HepG2 (cell line): ENCODE measurements around the gene ZFAND2B. TPM values are rescaled to one million over a fixed set of nuclear protein-coding genes. Genes with fewer than 3 reads are reported as not detected.

Source experiments
- ATAC-seq: fragments of 200-7000 bp; cut with Tn5 transposase; 3 replicates; pipeline ENCODE4 v1.9.1; 2020; ENCODE audit warnings: mild to moderate bottlenecking, moderate library complexity
- BruUV-seq: library from RNA; stranded (reverse); fragments of 400-500 nt; replicated peaks from 2 replicates; lab custom pipeline; 2021; lab: Mats Ljungman, UMichigan
- CTCF ChIA-PET: fragments of 300-600 bp; formaldehyde crosslinking; extraction: SDS; loops from one replicate; lab custom pipeline; 2021; ENCODE audit warnings: low total read pairs, inconsistent platforms, low intra/inter-chr PET ratio; lab: Yijun Ruan, JAX
- POLR2A ChIA-PET: fragments of 350-600 bp; sonication (Branson Sonifier 250); formaldehyde crosslinking; loops from one replicate; lab custom pipeline; 2020; ENCODE audit warnings: antibody characterized with exemption, inconsistent platforms; lab: Yijun Ruan, JAX
- DNase-seq: peaks from one replicate; pipeline ENCODE4 v3.0.0-alpha.2; 2015; ENCODE audit warnings: low spot score
- FAIRE-seq: peaks from 3 replicates; lab custom pipeline; 2011; peaks lifted over from hg19 to GRCh38; lab: Jason Lieb, UNC
- H2AFZ ChIP-seq: one replicate; pipeline ENCODE4 v1.6.1; 2011; ENCODE audit warnings: low read length, inconsistent platforms
- H3K27ac ChIP-seq: fragments of 300-600 bp; 3 replicates; pipeline ENCODE4 v1.8.0; 2011; ENCODE audit warnings: mixed run types, mild to moderate bottlenecking, mixed read lengths, low read length, inconsistent platforms; ENCODE audit not compliant: insufficient read depth; ENCODE audit errors: extremely low read length
- H3K27me3 ChIP-seq, 2 experiments: fragments of 200-600 bp in 1 of 2; 2 replicates in 1 of 2; 3 replicates in 1 of 2; pipeline versions ENCODE4 v1.6.0 to v1.8.0; 2011; ENCODE audit warnings: low read length in 2 of 2, mild to moderate bottlenecking in 2 of 2, moderate library complexity in 2 of 2, inconsistent platforms in 1 of 2; ENCODE audit not compliant: insufficient read depth in 2 of 2, control insufficient read depth in 1 of 2
- H3K36me3 ChIP-seq, 2 experiments: fragments of 200-600 bp in 1 of 2; replicated peaks in 1 of 2; 2 replicates in 1 of 2; 3 replicates in 1 of 2; pipeline versions ENCODE4 v1.5.1 to v1.8.0; 2011; ENCODE audit warnings: low read length in 2 of 2, inconsistent platforms in 1 of 2; ENCODE audit not compliant: insufficient read depth in 2 of 2, control insufficient read depth in 1 of 2
- H3K4me1 ChIP-seq: 2 replicates; pipeline ENCODE4 v1.5.1; 2012; ENCODE audit warnings: low read length, inconsistent platforms; ENCODE audit not compliant: insufficient read depth
- H3K4me2 ChIP-seq: 2 replicates; pipeline ENCODE4 v1.6.0; 2011; ENCODE audit warnings: low read depth, low read length, inconsistent platforms
- H3K4me3 ChIP-seq, 3 experiments: fragments of 200-600 bp in 1 of 3; sonication (generic), shearing (Covaris generic) in 1 of 3; replicated peaks in 1 of 3; 2 replicates each; pipeline ENCODE4 v1.5.1; 2011 to 2016; ENCODE audit warnings: low read length in 3 of 3, inconsistent platforms in 2 of 3, low read depth in 2 of 3, mild to moderate bottlenecking in 2 of 3, control low read depth in 1 of 3, mixed read lengths in 1 of 3; ENCODE audit not compliant: insufficient read depth in 1 of 3
- H3K79me2 ChIP-seq: one replicate; pipeline ENCODE4 v1.6.1; 2011; ENCODE audit warnings: low read length, inconsistent platforms; ENCODE audit not compliant: insufficient read depth
- H3K9ac ChIP-seq: 2 replicates; pipeline ENCODE4 v1.6.0; 2011; ENCODE audit warnings: mild to moderate bottlenecking, low read depth, low read length, inconsistent platforms; ENCODE audit not compliant: insufficient read depth
- H3K9me3 ChIP-seq: 2 replicates; pipeline ENCODE4 v1.5.1; 2012; ENCODE audit warnings: mild to moderate bottlenecking, low read length
- H4K20me1 ChIP-seq: 2 replicates; pipeline ENCODE4 v1.6.0; 2011; ENCODE audit warnings: inconsistent platforms, mild to moderate bottlenecking, low read length, moderate library complexity; ENCODE audit not compliant: insufficient read depth
- ATF5 ChIP-seq: sonication (generic); formaldehyde crosslinking; IDR thresholded peaks from 2 replicates; pipeline ENCODE4 v1.4.0; 2020; ENCODE audit warnings: mild to moderate bottlenecking, low read depth, missing genetic modification reagents
- CBX2 ChIP-seq, 2 experiments: fragments of 200-600 bp in 1 of 2; sonication (generic); formaldehyde crosslinking in 1 of 2; IDR thresholded peaks; 2 replicates each; pipeline versions ENCODE4 v1.7.0 to v1.8.1; 2018 to 2022; ENCODE audit warnings: low read depth in 2 of 2, low read length in 1 of 2, mild to moderate bottlenecking in 1 of 2, missing genetic modification reagents in 1 of 2
- GATAD2A ChIP-seq: IDR thresholded peaks from 2 replicates; pipeline ENCODE4 v1.6.1; 2016
- MYNN ChIP-seq: sonication (generic); formaldehyde crosslinking; IDR thresholded peaks from 2 replicates; pipeline ENCODE4 v1.4.0; 2020; ENCODE audit warnings: mild to moderate bottlenecking, low read depth, missing genetic modification reagents
- NONO ChIP-seq, 2 experiments: fragments of 450-650 bp in 1 of 2; sonication (generic) in 1 of 2; formaldehyde crosslinking in 1 of 2; IDR thresholded peaks in 1 of 2; conservative IDR thresholded peaks in 1 of 2; 2 replicates each; pipeline versions ENCODE4 v1.6.1 to v1.8.0; 2017 to 2022; ENCODE audit warnings: mild to moderate bottlenecking in 1 of 2, missing genetic modification reagents in 1 of 2, moderate library complexity in 1 of 2
- TCF7 ChIP-seq: sonication (generic); IDR thresholded peaks from 2 replicates; pipeline ENCODE4 v1.6.1; 2016; ENCODE audit warnings: antibody characterized with exemption, low read depth
- ZBTB38 ChIP-seq: sonication (generic); formaldehyde crosslinking; IDR thresholded peaks from 2 replicates; pipeline ENCODE4 v1.5.1; 2020; ENCODE audit warnings: mild to moderate bottlenecking, missing genetic modification reagents
- ZNF225 ChIP-seq: sonication (generic); formaldehyde crosslinking; IDR thresholded peaks from 2 replicates; pipeline ENCODE4 v1.4.0; 2020; ENCODE audit warnings: mild to moderate bottlenecking, missing genetic modification reagents
- ZNF251 ChIP-seq: sonication (generic); formaldehyde crosslinking; IDR thresholded peaks from 2 replicates; pipeline ENCODE4 v1.9.0; 2021; ENCODE audit warnings: mild to moderate bottlenecking, missing genetic modification reagents
- ZNF263 ChIP-seq: sonication (generic); formaldehyde crosslinking; IDR thresholded peaks from 2 replicates; pipeline ENCODE4 v1.4.0; 2020; ENCODE audit warnings: missing genetic modification reagents
- ZNF34 ChIP-seq: sonication (generic); formaldehyde crosslinking; IDR thresholded peaks from 2 replicates; pipeline ENCODE4 v1.4.0; 2020; ENCODE audit warnings: mild to moderate bottlenecking, missing genetic modification reagents, borderline replicate concordance
- ZNF414 ChIP-seq: sonication (generic); formaldehyde crosslinking; IDR thresholded peaks from 2 replicates; pipeline ENCODE4 v1.5.0; 2020; ENCODE audit warnings: missing genetic modification reagents
- ZNF451 ChIP-seq: sonication (generic); formaldehyde crosslinking; IDR thresholded peaks from 2 replicates; pipeline ENCODE4 v1.5.0; 2020; ENCODE audit warnings: mild to moderate bottlenecking, missing genetic modification reagents
- ZNF678 ChIP-seq: sonication (generic); formaldehyde crosslinking; IDR thresholded peaks from 2 replicates; pipeline ENCODE4 v1.4.0; 2020; ENCODE audit warnings: mild to moderate bottlenecking, missing genetic modification reagents
- WGBS: methylation state at CpG from one replicate; pipeline ENCODE4 v1.1.6; 2017; ENCODE audit warnings: low lambda C conversion rate; 5-methylcytosine and 5-hydroxymethylcytosine counted together
- in situ Hi-C: cut with HindIII; loops from 2 replicates; pipeline ENCODE4 v1.10.0; 2017; ENCODE audit warnings: low pct_unique_long_range_greater_than_20kb; ENCODE audit not compliant: extremely low pct_ligation_motif_present
- intact Hi-C: fragments of 100-400 bp; cut with micrococcal nuclease; formaldehyde crosslinking; loops from one replicate; pipeline ENCODE4 v1.10.0; 2022; ENCODE audit not compliant: unreplicated experiment
- polyA plus RNA-seq, 8 experiments: library from polyadenylated mRNA; depleted of rRNA in 3 of 8; stranded (reverse) in 7 of 8; unstranded in 1 of 8; fragments of >200 nt; fragmentation: Illumina TruSeq in 4 of 8; extraction: Trizol in 4 of 8; gene quantifications; 2 replicates each; pipeline versions ENCODE4 v1.2.1 to v1.2.3, GENCODE V29; 2011 to 2016; ENCODE audit warnings: low read depth in 4 of 8, missing spikeins in 1 of 8, mixed read lengths in 1 of 8; ENCODE audit not compliant: insufficient read depth in 1 of 8
- total RNA-seq, 5 experiments: library from RNA; depleted of rRNA; stranded (reverse); fragments of >200 nt; fragmentation: Illumina TruSeq; extraction: Trizol; gene quantifications; 2 replicates each; pipeline ENCODE4 v1.2.3, GENCODE V29; 2016; ENCODE audit warnings: low read depth in 1 of 5
- TF ChIP-seq, protein P1 (sequence below): sonication (generic); formaldehyde crosslinking; IDR thresholded peaks from 2 replicates; pipeline ENCODE4 v1.4.0; 2020; ENCODE audit warnings: missing genetic modification reagents, mild to moderate bottlenecking, borderline replicate concordance
- TF ChIP-seq, protein P2 (sequence below), 2 experiments: sonication (generic) in 1 of 2; formaldehyde crosslinking in 1 of 2; IDR thresholded peaks; 2 replicates each; pipeline versions ENCODE4 v1.4.0 to v1.6.1; 2018 to 2020; ENCODE audit warnings: missing genetic modification reagents in 2 of 2, borderline replicate concordance in 1 of 2, low read depth in 1 of 2, mild to moderate bottlenecking in 1 of 2, missing biosample characterization in 1 of 2

ZFAND2B gene
- total and polyA plus RNA-seq, 2 of the 13 experiments (the other 11 are each of a cell fraction or from before 2014, with no cell fraction given), result 53.3 to 115 TPM

DNA sequence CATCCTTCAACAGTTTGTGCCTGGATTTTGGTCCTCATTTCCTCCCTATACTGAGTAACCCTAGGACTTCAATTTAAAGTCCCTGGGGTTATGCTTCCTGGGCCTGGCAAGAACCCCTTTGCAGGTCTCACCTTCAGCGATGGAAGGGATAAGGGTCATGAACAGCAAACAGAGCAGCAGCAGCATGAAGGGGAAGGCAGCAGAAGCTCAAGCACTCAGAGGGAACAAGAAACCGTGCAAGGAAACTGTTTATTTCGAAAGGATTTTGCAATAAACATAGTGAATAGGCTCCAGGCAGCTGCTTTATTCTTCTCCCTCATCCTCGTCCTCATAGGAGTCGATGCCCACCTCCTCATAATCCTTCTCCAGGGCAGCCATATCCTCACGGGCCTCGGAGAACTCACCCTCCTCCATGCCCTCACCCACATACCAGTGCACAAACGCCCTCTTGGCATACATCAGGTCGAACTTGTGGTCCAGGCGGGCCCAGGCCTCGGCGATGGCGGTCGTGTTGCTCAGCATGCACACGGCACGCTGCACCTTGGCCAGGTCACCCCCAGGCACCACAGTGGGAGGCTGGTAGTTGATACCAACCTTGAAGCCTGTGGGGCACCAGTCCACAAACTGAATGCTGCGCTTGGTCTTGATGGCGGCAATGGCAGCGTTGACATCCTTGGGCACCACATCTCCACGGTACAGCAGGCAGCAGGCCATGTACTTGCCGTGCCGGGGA is 43.6 kb downstream of the ZFAND2B start:
- FAIRE-seq, result no peak
- ATAC-seq, result no peak
- H3K9ac ChIP-seq, result peak overlapping the region; percentile 80
- no peaks in the 10 kb centered on the region for H3K9me3 ChIP-seq
- intact Hi-C loops (no loop called here), in situ Hi-C loops (no loop called here)
- peaks cover 1 to 13% of the 10 kb centered on the region in 2 experiments; a peak in 4 of 5 replicates for H3K36me3 ChIP-seq
- H3K4me1 ChIP-seq, result peaks cover 83% of the 10 kb centered on the region
- peaks cover 14% of the 10 kb centered on the region for H3K79me2 ChIP-seq
- no peaks in the 10 kb centered on the region for H4K20me1 ChIP-seq
- 74% methylated on average over 22 of the region's 22 CpGs for WGBS
- peaks cover 0 to 20% of the 10 kb centered on the region in 2 experiments; a peak in 3 of 5 replicates for H3K27me3 ChIP-seq
- DNase-seq, result no peak
- no peak overlapping the region for H2AFZ ChIP-seq
- peak overlapping the region; percentile 91 for H3K27ac ChIP-seq
- peak overlapping the region in 2 of 3 experiments; percentile 25 to 61; a peak in 4 of 6 replicates for H3K4me3 ChIP-seq
- peak overlapping the region; percentile 94 for H3K4me2 ChIP-seq
- ChIA-PET CTCF (no interaction called here), POLR2A (interaction anchor here (0.9 to 5.7 kb wide), 22 partner anchors 8 to 468 kb away, joined by 3 to 73 read pairs (median 14); partner anchors contain the start of genes ABCB6, ANKZF1, ATG9A and CNPPD1)
- no TSS peak for BruUV-seq
- TF ChIP-seq GATAD2A (CRISPR knock-in tag) (no peak), ZNF451 (CRISPR knock-in tag) (0 out of 2 replicates have a peak, but pooled peaks have one; percentile 16), MYNN (CRISPR knock-in tag) (no peak), ZNF678 (CRISPR knock-in tag) (no peak), ZNF34 (no peak), CBX2 (IDR thresholded peaks at IDR 0.05; ENCODE audit: low read depth, low read length) (no peak), CBX2 (CRISPR knock-in tag; IDR thresholded peaks at IDR 0.05; ENCODE audit: low read depth) (no peak), ATF5 (CRISPR knock-in tag) (peak; percentile 31; the same call in 1 of the 2 replicates), ZNF251 (CRISPR knock-in tag) (0 out of 2 replicates have a peak, but pooled peaks have one; percentile 45), TCF7 (no peak), ZNF263 (CRISPR knock-in tag) (no peak), ZBTB38 (peak; percentile 73), ZNF225 (CRISPR knock-in tag) (0 out of 2 replicates have a peak, but pooled peaks have one; percentile 49), ZNF414 (CRISPR knock-in tag) (0 out of 2 replicates have a peak, but pooled peaks have one; percentile 32), NONO (IDR thresholded peaks at IDR 0.05) (no peak), NONO (CRISPR knock-in tag; conservative IDR thresholded peaks at IDR 0.05) (no peak)
- TF ChIP-seq, protein P1, sequence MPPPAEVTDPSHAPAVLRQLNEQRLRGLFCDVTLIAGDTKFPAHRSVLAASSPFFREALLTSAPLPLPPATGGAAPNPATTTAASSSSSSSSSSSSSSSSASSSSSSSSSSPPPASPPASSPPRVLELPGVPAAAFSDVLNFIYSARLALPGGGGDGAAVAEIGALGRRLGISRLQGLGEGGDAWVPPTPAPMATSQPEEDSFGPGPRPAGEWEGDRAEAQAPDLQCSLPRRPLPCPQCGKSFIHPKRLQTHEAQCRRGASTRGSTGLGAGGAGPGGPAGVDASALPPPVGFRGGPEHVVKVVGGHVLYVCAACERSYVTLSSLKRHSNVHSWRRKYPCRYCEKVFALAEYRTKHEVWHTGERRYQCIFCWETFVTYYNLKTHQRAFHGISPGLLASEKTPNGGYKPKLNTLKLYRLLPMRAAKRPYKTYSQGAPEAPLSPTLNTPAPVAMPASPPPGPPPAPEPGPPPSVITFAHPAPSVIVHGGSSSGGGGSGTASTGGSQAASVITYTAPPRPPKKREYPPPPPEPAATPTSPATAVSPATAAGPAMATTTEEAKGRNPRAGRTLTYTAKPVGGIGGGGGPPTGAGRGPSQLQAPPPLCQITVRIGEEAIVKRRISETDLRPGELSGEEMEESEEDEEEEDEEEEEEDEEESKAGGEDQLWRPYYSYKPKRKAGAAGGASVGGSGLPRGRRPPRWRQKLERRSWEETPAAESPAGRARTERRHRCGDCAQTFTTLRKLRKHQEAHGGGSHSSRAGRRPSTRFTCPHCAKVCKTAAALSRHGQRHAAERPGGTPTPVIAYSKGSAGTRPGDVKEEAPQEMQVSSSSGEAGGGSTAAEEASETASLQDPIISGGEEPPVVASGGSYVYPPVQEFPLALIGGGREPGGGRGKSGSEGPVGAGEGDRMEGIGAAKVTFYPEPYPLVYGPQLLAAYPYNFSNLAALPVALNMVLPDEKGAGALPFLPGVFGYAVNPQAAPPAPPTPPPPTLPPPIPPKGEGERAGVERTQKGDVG, result peak; percentile 56; the same call in 1 of the 2 replicates
- TF ChIP-seq, protein P2, sequence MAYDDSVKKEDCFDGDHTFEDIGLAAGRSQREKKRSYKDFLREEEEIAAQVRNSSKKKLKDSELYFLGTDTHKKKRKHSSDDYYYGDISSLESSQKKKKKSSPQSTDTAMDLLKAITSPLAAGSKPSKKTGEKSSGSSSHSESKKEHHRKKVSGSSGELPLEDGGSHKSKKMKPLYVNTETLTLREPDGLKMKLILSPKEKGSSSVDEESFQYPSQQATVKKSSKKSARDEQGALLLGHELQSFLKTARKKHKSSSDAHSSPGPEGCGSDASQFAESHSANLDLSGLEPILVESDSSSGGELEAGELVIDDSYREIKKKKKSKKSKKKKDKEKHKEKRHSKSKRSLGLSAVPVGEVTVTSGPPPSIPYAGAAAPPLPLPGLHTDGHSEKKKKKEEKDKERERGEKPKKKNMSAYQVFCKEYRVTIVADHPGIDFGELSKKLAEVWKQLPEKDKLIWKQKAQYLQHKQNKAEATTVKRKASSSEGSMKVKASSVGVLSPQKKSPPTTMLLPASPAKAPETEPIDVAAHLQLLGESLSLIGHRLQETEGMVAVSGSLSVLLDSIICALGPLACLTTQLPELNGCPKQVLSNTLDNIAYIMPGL (CRISPR knock-in tag; IDR thresholded peaks at IDR 0.05; ENCODE audit: borderline replicate concordance in 1 of 2, low read depth in 1 of 2), result no peak; a peak in 1 of 4 replicates
